SK-N-SH (cell line): ENCODE data around the gene MAPK1. TPM values are rescaled to one million over a fixed set of nuclear protein-coding genes. Genes with fewer than 3 reads are reported as not detected.
"Not testable (repeated sequence)": the region's sequence is repeated elsewhere in the genome, so short reads cannot be mapped to it uniquely, and the experiment has no call there.

Experiments used
- CTCF ChIA-PET: fragments of 300-600, 350-600 bp; formaldehyde crosslinking; extraction: SDS; loops from one replicate; lab custom pipeline; 2021; lab: Yijun Ruan, JAX
- POLR2A ChIA-PET: fragments of 350-600 bp; sonication (Branson Sonifier 250); formaldehyde crosslinking; extraction: SDS; loops from one replicate; lab custom pipeline; 2020; ENCODE audit warnings: antibody characterized with exemption, inconsistent platforms; lab: Yijun Ruan, JAX
- DNase-seq: peaks from one replicate; pipeline ENCODE4 v3.0.0; 2012
- H2AFZ ChIP-seq: fragments of 200-600 bp; sonication (generic); 2 replicates; pipeline ENCODE4 v1.8.1; 2016; ENCODE audit warnings: antibody characterized with exemption, mild to moderate bottlenecking, low read depth
- H3F3A ChIP-seq: fragments of 200-600 bp; sonication (generic); replicated peaks from 2 replicates; pipeline ENCODE3; 2016; ENCODE audit warnings: antibody characterized with exemption, mild to moderate bottlenecking; ENCODE audit not compliant: insufficient read depth
- H3K27ac ChIP-seq, 2 experiments: fragments of 200-500 bp in 1 of 2; fragments of 200-600 bp in 1 of 2; sonication (Bioruptor generic) in 1 of 2; sonication (generic), shearing (Covaris generic) in 1 of 2; 2 replicates each; pipeline versions ENCODE4 v1.5.1 to v1.6.1; 2014 to 2016; ENCODE audit warnings: low read depth in 2 of 2, inconsistent platforms in 1 of 2, low read length in 1 of 2, mild to moderate bottlenecking in 1 of 2, mixed read lengths in 1 of 2
- H3K27me3 ChIP-seq: fragments of 200-600 bp; sonication (generic), shearing (Covaris generic); 2 replicates; pipeline ENCODE4 v1.6.1; 2016; ENCODE audit warnings: mixed run types; ENCODE audit not compliant: insufficient read depth
- H3K36me3 ChIP-seq, 2 experiments: fragments of 200-500 bp in 1 of 2; fragments of 200-600 bp in 1 of 2; sonication (Bioruptor generic) in 1 of 2; sonication (generic) in 1 of 2; replicated peaks in 1 of 2; 2 replicates each; pipeline versions ENCODE3 to v1.5.1; 2014 to 2016; ENCODE audit warnings: low read length in 1 of 2, mild to moderate bottlenecking in 1 of 2; ENCODE audit not compliant: insufficient read depth in 2 of 2, control insufficient read depth in 1 of 2
- H3K4me1 ChIP-seq, 2 experiments: fragments of 200-500 bp in 1 of 2; fragments of 200-600 bp in 1 of 2; sonication (Bioruptor generic) in 1 of 2; sonication (generic), shearing (Covaris generic) in 1 of 2; 2 replicates each; pipeline versions ENCODE4 v1.5.1 to v1.6.1; 2014 to 2016; ENCODE audit warnings: low read depth in 1 of 2, low read length in 1 of 2, mixed run types in 1 of 2; ENCODE audit not compliant: insufficient read depth in 2 of 2, control insufficient read depth in 1 of 2
- H3K4me2 ChIP-seq: fragments of 200-600 bp; sonication (generic), shearing (Covaris generic); 2 replicates; pipeline ENCODE4 v1.6.1; 2017; ENCODE audit warnings: mixed run types
- H3K4me3 ChIP-seq, 2 experiments: fragments of 200-500 bp in 1 of 2; fragments of 200-600 bp in 1 of 2; sonication (Bioruptor generic) in 1 of 2; sonication (generic), shearing (Covaris generic) in 1 of 2; 2 replicates each; pipeline versions ENCODE4 v1.5.1 to v1.8.1; 2014 to 2016; ENCODE audit warnings: low read depth in 2 of 2, inconsistent platforms in 1 of 2, low read length in 1 of 2, mild to moderate bottlenecking in 1 of 2, mixed read lengths in 1 of 2, moderate library complexity in 1 of 2
- H3K79me2 ChIP-seq: fragments of 200-600 bp; sonication (generic); 2 replicates; pipeline ENCODE4 v1.8.1; 2017; ENCODE audit warnings: mild to moderate bottlenecking; ENCODE audit not compliant: insufficient read depth
- H3K9ac ChIP-seq: fragments of 200-600 bp; sonication (generic); 2 replicates; pipeline ENCODE4 v1.6.1; 2017; ENCODE audit warnings: mixed run types
- H3K9me2 ChIP-seq: fragments of 200-600 bp; sonication (generic); 2 replicates; pipeline ENCODE4 v1.6.1; 2017; ENCODE audit warnings: mixed run types
- H3K9me3 ChIP-seq: fragments of 200-600 bp; sonication (generic); 2 replicates; pipeline ENCODE4 v1.6.1; 2017; ENCODE audit warnings: mixed run types, mild to moderate bottlenecking, moderate library complexity
- H4K20me1 ChIP-seq: fragments of 200-600 bp; sonication (generic); 2 replicates; pipeline ENCODE4 v1.6.1; 2017; ENCODE audit warnings: mild to moderate bottlenecking, mixed run types; ENCODE audit not compliant: insufficient read depth
- NFIC ChIP-seq: IDR thresholded peaks from 2 replicates; pipeline ENCODE4 v1.4.0; 2012; ENCODE audit warnings: borderline replicate concordance
- POLR2AphosphoS5 ChIP-seq: IDR thresholded peaks from 2 replicates; pipeline ENCODE4 v1.6.1; 2012; ENCODE audit warnings: low read depth, low read length
- RCOR1 ChIP-seq: fragments of 150-350 bp; IDR thresholded peaks from 2 replicates; pipeline ENCODE4 v1.6.1; 2017; ENCODE audit warnings: antibody characterized with exemption, low read length
- REST ChIP-seq: IDR thresholded peaks from 2 replicates; pipeline ENCODE4 v1.6.1; 2012; ENCODE audit warnings: mild to moderate bottlenecking, low read depth, low read length, moderate library complexity
- SIN3A ChIP-seq: IDR thresholded peaks from 2 replicates; pipeline ENCODE4 v1.6.1; 2012; ENCODE audit warnings: low read depth, mild to moderate bottlenecking, low read length, moderate library complexity, borderline replicate concordance
- USF2 ChIP-seq: fragments of 150-350 bp; IDR thresholded peaks from 2 replicates; pipeline ENCODE4 v1.6.1; 2017; ENCODE audit warnings: antibody characterized with exemption, low read length, low read depth, borderline replicate concordance
- YY1 ChIP-seq: IDR thresholded peaks from 2 replicates; pipeline ENCODE4 v1.4.0; 2012; ENCODE audit warnings: low read depth, mild to moderate bottlenecking
- WGBS: methylation state at CpG from one replicate; pipeline ENCODE4 v1.1.6; 2017; ENCODE audit warnings: low lambda C conversion rate; 5-methylcytosine and 5-hydroxymethylcytosine counted together
- polyA plus RNA-seq, 3 experiments: library from polyadenylated mRNA; depleted of rRNA; stranded (reverse); fragments of >200 nt; gene quantifications; 2 replicates each; pipeline ENCODE4 v1.2.3, GENCODE V29; 2012

Gene MAPK1
- polyA plus RNA-seq, 1 of the 3 experiments (the other 2 are of a cell fraction): 25.6 TPM

GRCh38 chr22:21873619-21874018 is 6.2 kb upstream of the MAPK1 start:
- Histone ChIP-seq H3K36me3 (no peaks in the 10 kb centered on the region), H3K27me3 (no peaks in the 10 kb centered on the region)
- no peak for TF ChIP-seq SIN3A
- TF ChIP-seq USF2: no peak
- TF ChIP-seq NFIC: no peak
- no peak for TF ChIP-seq RCOR1
- TF ChIP-seq REST: no peak
- TF ChIP-seq YY1: no peak
- no peak for TF ChIP-seq POLR2AphosphoS5
- TF ChIP-seq, all 33 proteins: peak for 0
- Histone ChIP-seq H3K4me2 (no peak overlapping the region), H3K9me2 (no peaks in the 10 kb centered on the region), H3K9me3 (no peaks in the 10 kb centered on the region), H2AFZ (no peak overlapping the region), H3F3A (peaks cover 4% of the 10 kb centered on the region), H3K9ac (no peak overlapping the region), H4K20me1 (no peaks in the 10 kb centered on the region), H3K4me1 (peaks cover 0 to 2% of the 10 kb centered on the region in 2 experiments; a peak in 1 of 4 replicates), H3K79me2 (no peaks in the 10 kb centered on the region), H3K27ac (no peak overlapping the region), H3K4me3 (no peak overlapping the region)
- 90% methylated on average over 7 of the region's 7 CpGs for WGBS
- CTCF ChIA-PET: no interaction called here
- no peak for DNase-seq
- POLR2A ChIA-PET: no interaction called here

GRCh38 chr22:21872741-21873140 is 5.3 kb upstream of the MAPK1 start:
- DNase-seq: not testable (repeated sequence)

More at GRCh38 chr22:21872741-21873140, 5.3 kb upstream of the MAPK1 start:
- CTCF ChIA-PET: interaction anchor here (0.7 kb wide), 1 partner anchor 66 kb away, joined by 3 read pairs; no protein-coding TSS in a partner anchor
- H3K4me2 ChIP-seq, H3K9ac ChIP-seq, H3K36me3 ChIP-seq, POLR2A ChIA-PET, H2AFZ ChIP-seq, H3K9me3 ChIP-seq, H3K9me2 ChIP-seq, H4K20me1 ChIP-seq, H3K4me1 ChIP-seq, H3K27ac ChIP-seq, H3K27me3 ChIP-seq, H3K79me2 ChIP-seq, H3K4me3 ChIP-seq, H3F3A ChIP-seq: not testable (repeated sequence)
- 100% methylated on average over 4 of the region's 4 CpGs for WGBS
